IMR-90 (cell line): Measurements from ENCODE around the gene SLC24A3. TPM values are rescaled to one million over a fixed set of nuclear protein-coding genes. Genes with fewer than 3 reads are reported as not detected.

Experiments used
- ATAC-seq: fragments of 200-7000 bp; cut with Tn5 transposase; 2 replicates; pipeline ENCODE4 v1.9.1; 2020; ENCODE audit warnings: low read depth, mild to moderate bottlenecking, moderate library complexity
- BruUV-seq: library from RNA; stranded (reverse); fragments of 400-500 nt; replicated peaks from 2 replicates; lab custom pipeline; 2021; lab: Mats Ljungman, UMichigan
- CTCF ChIA-PET: fragments of 300-600 bp; formaldehyde crosslinking; extraction: SDS; loops from one replicate; lab custom pipeline; 2021; ENCODE audit warnings: antibody characterized with exemption; lab: Yijun Ruan, JAX
- POLR2A ChIA-PET: fragments of 300-600 bp; sonication (Branson Sonifier 250); formaldehyde crosslinking; loops from one replicate; lab custom pipeline; 2022; ENCODE audit warnings: antibody characterized with exemption; ENCODE audit not compliant: unreplicated experiment; lab: Charles Lee
- DNase-seq: peaks from one replicate; pipeline ENCODE4 v3.0.0; 2013
- H2AFZ ChIP-seq: replicated peaks from 2 replicates; pipeline ENCODE3; 2013; ENCODE audit warnings: low read length, mild to moderate bottlenecking; ENCODE audit not compliant: poor library complexity
- H2AK5ac ChIP-seq: 2 replicates; pipeline ENCODE4 v1.6.1; 2013; ENCODE audit warnings: low read depth, low read length, inconsistent platforms
- H2AK9ac ChIP-seq: replicated peaks from 2 replicates; pipeline ENCODE3; 2013; ENCODE audit warnings: mild to moderate bottlenecking, low read depth, low read length, moderate library complexity; ENCODE audit not compliant: poor library complexity
- H2BK120ac ChIP-seq: 2 replicates; pipeline ENCODE4 v1.6.1; 2013; ENCODE audit warnings: low read depth, low read length, inconsistent platforms
- H2BK15ac ChIP-seq: 3 replicates; pipeline ENCODE4 v1.6.1; 2013; ENCODE audit warnings: low read depth, low read length, inconsistent platforms
- H2BK20ac ChIP-seq: 2 replicates; pipeline ENCODE4 v1.6.1; 2013; ENCODE audit warnings: low read depth, mild to moderate bottlenecking, inconsistent platforms, low read length, moderate library complexity
- H2BK5ac ChIP-seq: 2 replicates; pipeline ENCODE4 v1.6.1; 2013; ENCODE audit warnings: mild to moderate bottlenecking, low read depth, low read length, inconsistent platforms; ENCODE audit not compliant: poor library complexity, severe bottlenecking
- H3K14ac ChIP-seq: replicated peaks from 2 replicates; pipeline ENCODE4 v1.6.1; 2013; ENCODE audit warnings: low read depth, low read length, inconsistent platforms
- H3K18ac ChIP-seq: 2 replicates; pipeline ENCODE4 v1.6.1; 2013; ENCODE audit warnings: low read depth, low read length, control low read depth
- H3K23ac ChIP-seq: 2 replicates; pipeline ENCODE4 v1.6.1; 2013; ENCODE audit warnings: low read depth, low read length, inconsistent platforms
- H3K27ac ChIP-seq: 2 replicates; pipeline ENCODE4 v1.5.1; 2013; ENCODE audit warnings: mild to moderate bottlenecking, control low read depth, low read length; ENCODE audit not compliant: insufficient read depth
- H3K27me3 ChIP-seq: 2 replicates; pipeline ENCODE4 v1.6.1; 2013; ENCODE audit warnings: low read length; ENCODE audit not compliant: control insufficient read depth, insufficient read depth
- H3K36me3 ChIP-seq: 2 replicates; pipeline ENCODE4 v1.6.1; 2013; ENCODE audit warnings: low read length, mixed read lengths; ENCODE audit not compliant: control insufficient read depth, insufficient read depth
- H3K4ac ChIP-seq: 2 replicates; pipeline ENCODE4 v1.6.1; 2013; ENCODE audit warnings: low read depth, low read length, inconsistent platforms
- H3K4me1 ChIP-seq: 2 replicates; pipeline ENCODE4 v1.6.1; 2013; ENCODE audit warnings: low read length, mixed read lengths; ENCODE audit not compliant: control insufficient read depth, insufficient read depth
- H3K4me2 ChIP-seq: 2 replicates; pipeline ENCODE4 v1.6.1; 2013; ENCODE audit warnings: low read depth, mild to moderate bottlenecking, control low read depth, low read length, moderate library complexity
- H3K4me3 ChIP-seq: 2 replicates; pipeline ENCODE4 v1.5.1; 2013; ENCODE audit warnings: low read depth, mild to moderate bottlenecking, control low read depth, low read length, moderate library complexity; ENCODE audit not compliant: insufficient read depth
- H3K56ac ChIP-seq: 2 replicates; pipeline ENCODE4 v1.6.1; 2013; ENCODE audit warnings: low read length, inconsistent platforms; ENCODE audit not compliant: insufficient read depth; ENCODE audit errors: extremely low read depth
- H3K79me1 ChIP-seq, 2 experiments: 2 replicates each; pipeline ENCODE4 v1.6.1; 2013; ENCODE audit warnings: low read length in 2 of 2, inconsistent platforms in 1 of 2, low read depth in 1 of 2
- H3K9ac ChIP-seq: 2 replicates; pipeline ENCODE4 v1.6.1; 2013; ENCODE audit warnings: low read depth, low read length, control low read depth
- H3K9me1 ChIP-seq: 2 replicates; pipeline ENCODE4 v1.6.1; 2013; ENCODE audit warnings: low read length, inconsistent platforms; ENCODE audit not compliant: insufficient read depth
- H3K9me3 ChIP-seq: 2 replicates; pipeline ENCODE4 v1.6.1; 2013; ENCODE audit warnings: low read length; ENCODE audit not compliant: control insufficient read depth, insufficient read depth
- H4K20me1 ChIP-seq: 2 replicates; pipeline ENCODE4 v1.6.1; 2013; ENCODE audit warnings: low read length, inconsistent platforms; ENCODE audit not compliant: insufficient read depth
- H4K5ac ChIP-seq: 2 replicates; pipeline ENCODE4 v1.6.1; 2013; ENCODE audit warnings: mild to moderate bottlenecking, low read depth, low read length, control low read depth
- H4K8ac ChIP-seq, 2 experiments: 2 replicates each; pipeline ENCODE4 v1.6.1; 2013; ENCODE audit warnings: low read depth in 2 of 2, low read length in 2 of 2, control low read depth in 1 of 2, inconsistent platforms in 1 of 2
- H4K91ac ChIP-seq: 2 replicates; pipeline ENCODE4 v1.6.1; 2013; ENCODE audit warnings: low read depth, low read length, inconsistent platforms; ENCODE audit not compliant: insufficient read depth
- WGBS, 2 experiments: methylation state at CpG; one replicate each; pipeline versions ENCODE4 v1.1.5 to v1.1.7; 2013; ENCODE audit warnings: missing lambda C conversion rate in 2 of 2; ENCODE audit not compliant: insufficient read length in 1 of 2; ENCODE audit errors: extremely low coverage in 2 of 2; 5-methylcytosine and 5-hydroxymethylcytosine counted together
- dilution Hi-C: fragments of 300-500 bp; cut with HindIII; formaldehyde crosslinking; loops from one replicate; pipeline ENCODE4 v1.14.3; 2018; ENCODE audit warnings: low sequenced_read_pairs; ENCODE audit not compliant: unreplicated experiment
- in situ Hi-C: fragments of 300-500 bp; cut with MboI; formaldehyde crosslinking; loops from 3 replicates; pipeline ENCODE4 v1.14.3; 2019; ENCODE audit warnings: low sequenced_read_pairs, inconsistent platforms, mixed read lengths
- intact Hi-C: fragments of 100-400 bp; cut with micrococcal nuclease; formaldehyde crosslinking; loops from 2 replicates; pipeline ENCODE4 v1.10.0; 2022
- polyA plus RNA-seq, 3 experiments: library from polyadenylated mRNA; depleted of rRNA; stranded (reverse); fragments of >200 nt; gene quantifications; 2 replicates each; pipeline ENCODE4 v1.2.3, GENCODE V29; 2012; ENCODE audit warnings: low replicate concordance in 1 of 3
- total RNA-seq: library from RNA; depleted of rRNA; stranded (reverse); fragments of >200 nt; gene quantifications from 2 replicates; pipeline ENCODE4 v1.2.3, GENCODE V29; 2012
- TF ChIP-seq, protein P1 (sequence below): conservative IDR thresholded peaks from 2 replicates; pipeline ENCODE4 v1.5.1; 2012; ENCODE audit warnings: mild to moderate bottlenecking, low read depth, low read length, improper control_type of control experiment

SLC24A3 gene
- total and polyA plus RNA-seq, 2 of the 4 experiments (the other 2 are of a cell fraction) = not detected

GRCh38 chr20:19213946-19214490, 1.6 kb downstream of the SLC24A3 start:
- in situ Hi-C loops (no loop called here), dilution Hi-C loops (no loop called here), intact Hi-C loops (no loop called here)
- Histone ChIP-seq H3K18ac (no peak overlapping the region), H3K9ac (no peak overlapping the region), H2BK20ac (no peak overlapping the region), H2AFZ (no peak overlapping the region), H3K27me3 (peaks cover 25% of the 10 kb centered on the region), H3K14ac (no peak overlapping the region), H3K36me3 (no peaks in the 10 kb centered on the region), H3K9me3 (no peaks in the 10 kb centered on the region), H2BK15ac (no peak overlapping the region), H3K23ac (no peak overlapping the region), H4K8ac (no peak overlapping the region), H2BK5ac (no peak overlapping the region), H2AK5ac (no peak overlapping the region), H3K56ac (no peak overlapping the region), H4K91ac (no peak overlapping the region), H2BK120ac (no peak overlapping the region), H4K5ac (no peak overlapping the region), H3K4me2 (no peak overlapping the region), H3K4ac (no peak overlapping the region), H3K9me1 (no peaks in the 10 kb centered on the region), H4K20me1 (no peaks in the 10 kb centered on the region), H2AK9ac (no peak overlapping the region), H3K4me3 (no peak overlapping the region), H3K4me1 (no peaks in the 10 kb centered on the region), H3K79me1 (no peaks in the 10 kb centered on the region), H3K27ac (no peak overlapping the region)
- no TSS peak for BruUV-seq
- POLR2A ChIA-PET = no interaction called here
- CTCF ChIA-PET = no interaction called here
- 56% methylated on average over 3 of the region's 11 CpGs; no CpG with 5 or more reads in 1 of the 2 experiments for WGBS, 2 experiments
- TF ChIP-seq, protein P1, sequence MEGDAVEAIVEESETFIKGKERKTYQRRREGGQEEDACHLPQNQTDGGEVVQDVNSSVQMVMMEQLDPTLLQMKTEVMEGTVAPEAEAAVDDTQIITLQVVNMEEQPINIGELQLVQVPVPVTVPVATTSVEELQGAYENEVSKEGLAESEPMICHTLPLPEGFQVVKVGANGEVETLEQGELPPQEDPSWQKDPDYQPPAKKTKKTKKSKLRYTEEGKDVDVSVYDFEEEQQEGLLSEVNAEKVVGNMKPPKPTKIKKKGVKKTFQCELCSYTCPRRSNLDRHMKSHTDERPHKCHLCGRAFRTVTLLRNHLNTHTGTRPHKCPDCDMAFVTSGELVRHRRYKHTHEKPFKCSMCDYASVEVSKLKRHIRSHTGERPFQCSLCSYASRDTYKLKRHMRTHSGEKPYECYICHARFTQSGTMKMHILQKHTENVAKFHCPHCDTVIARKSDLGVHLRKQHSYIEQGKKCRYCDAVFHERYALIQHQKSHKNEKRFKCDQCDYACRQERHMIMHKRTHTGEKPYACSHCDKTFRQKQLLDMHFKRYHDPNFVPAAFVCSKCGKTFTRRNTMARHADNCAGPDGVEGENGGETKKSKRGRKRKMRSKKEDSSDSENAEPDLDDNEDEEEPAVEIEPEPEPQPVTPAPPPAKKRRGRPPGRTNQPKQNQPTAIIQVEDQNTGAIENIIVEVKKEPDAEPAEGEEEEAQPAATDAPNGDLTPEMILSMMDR = no peak
- ATAC-seq (no peak), DNase-seq (no peak)
